Glutamatergic neuron (in vitro differentiated cells): ENCODE data around the gene PBX1. TPM values are rescaled to one million over a fixed set of nuclear protein-coding genes. Genes with fewer than 3 reads are reported as not detected.
A peak's percentile ranks its signal among the peaks of the same experiment; 100 is the strongest.

ENCODE experiments used
- DNase-seq: peaks from one replicate; pipeline ENCODE4 v3.0.0; 2022
- H3K27ac Mint-ChIP-seq: one replicate; pipeline ENCODE4 v1.8.0; 2020; ENCODE audit warnings: mild to moderate bottlenecking, mixed read lengths, inconsistent platforms; ENCODE audit not compliant: unreplicated experiment
- H3K27me3 Mint-ChIP-seq: one replicate; pipeline ENCODE4 v1.8.0; 2020; ENCODE audit warnings: mild to moderate bottlenecking, moderate library complexity, mixed read lengths, inconsistent platforms; ENCODE audit not compliant: unreplicated experiment
- H3K36me3 Mint-ChIP-seq: one replicate; pipeline ENCODE4 v1.8.0; 2020; ENCODE audit warnings: mild to moderate bottlenecking, mixed read lengths, inconsistent platforms; ENCODE audit not compliant: unreplicated experiment
- H3K4me1 Mint-ChIP-seq: one replicate; pipeline ENCODE4 v1.8.0; 2020; ENCODE audit warnings: mild to moderate bottlenecking, low read depth, mixed read lengths, inconsistent platforms; ENCODE audit not compliant: unreplicated experiment
- H3K4me3 Mint-ChIP-seq: one replicate; pipeline ENCODE4 v1.8.0; 2020; ENCODE audit warnings: mild to moderate bottlenecking, mixed read lengths, inconsistent platforms; ENCODE audit not compliant: unreplicated experiment
- H3K9me3 Mint-ChIP-seq: one replicate; pipeline ENCODE4 v1.8.0; 2020; ENCODE audit warnings: mild to moderate bottlenecking, moderate library complexity, mixed read lengths, inconsistent platforms; ENCODE audit not compliant: unreplicated experiment
- total RNA-seq: library from RNA; stranded (reverse); fragmentation: NEBNext Ultra II Directional; extraction: Animal tissue kit (Norgen Biotek cat#: 25700); gene quantifications from one replicate; pipeline ENCODE4 v1.2.1, GENCODE V29; 2021; ENCODE audit not compliant: unreplicated experiment
- TF ChIP-seq, protein P1 (sequence below): fragments of 200-600 bp; sonication (generic); IDR thresholded peaks from one replicate; pipeline ENCODE4 v1.5.0; 2021; ENCODE audit not compliant: partially characterized antibody, unreplicated experiment

The PBX1 gene
- total RNA-seq, 1 donor from 2014 or later: 98.7 TPM

DNA sequence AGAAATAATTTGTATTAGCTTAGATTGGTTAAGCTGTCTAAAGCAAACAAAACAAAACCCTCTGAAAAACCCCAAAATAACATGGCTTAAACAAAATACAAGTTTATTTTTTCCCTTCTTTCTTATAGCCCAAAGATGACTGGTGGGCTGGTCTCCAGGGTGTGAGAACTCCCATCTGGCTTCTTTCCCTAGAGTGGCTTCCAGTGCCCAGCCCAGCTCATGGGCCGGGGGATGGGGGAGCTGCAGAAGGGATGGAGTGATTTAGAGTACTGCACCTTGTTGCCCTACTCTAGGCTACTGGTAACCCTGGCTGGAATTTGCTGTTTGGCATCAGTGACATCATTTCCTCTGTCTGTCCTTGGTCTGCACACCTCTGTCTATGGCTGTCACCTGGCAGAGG, 223.0 kb downstream of the PBX1 start:
- no peak for DNase-seq
- TF ChIP-seq, protein P1, sequence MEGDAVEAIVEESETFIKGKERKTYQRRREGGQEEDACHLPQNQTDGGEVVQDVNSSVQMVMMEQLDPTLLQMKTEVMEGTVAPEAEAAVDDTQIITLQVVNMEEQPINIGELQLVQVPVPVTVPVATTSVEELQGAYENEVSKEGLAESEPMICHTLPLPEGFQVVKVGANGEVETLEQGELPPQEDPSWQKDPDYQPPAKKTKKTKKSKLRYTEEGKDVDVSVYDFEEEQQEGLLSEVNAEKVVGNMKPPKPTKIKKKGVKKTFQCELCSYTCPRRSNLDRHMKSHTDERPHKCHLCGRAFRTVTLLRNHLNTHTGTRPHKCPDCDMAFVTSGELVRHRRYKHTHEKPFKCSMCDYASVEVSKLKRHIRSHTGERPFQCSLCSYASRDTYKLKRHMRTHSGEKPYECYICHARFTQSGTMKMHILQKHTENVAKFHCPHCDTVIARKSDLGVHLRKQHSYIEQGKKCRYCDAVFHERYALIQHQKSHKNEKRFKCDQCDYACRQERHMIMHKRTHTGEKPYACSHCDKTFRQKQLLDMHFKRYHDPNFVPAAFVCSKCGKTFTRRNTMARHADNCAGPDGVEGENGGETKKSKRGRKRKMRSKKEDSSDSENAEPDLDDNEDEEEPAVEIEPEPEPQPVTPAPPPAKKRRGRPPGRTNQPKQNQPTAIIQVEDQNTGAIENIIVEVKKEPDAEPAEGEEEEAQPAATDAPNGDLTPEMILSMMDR: no peak
- Mint-ChIP-seq H3K27me3 (peaks cover 6% of the 10 kb centered on the region), H3K27ac (peak overlapping the region; percentile 14), H3K9me3 (peaks cover 3% of the 10 kb centered on the region), H3K36me3 (peaks cover 4% of the 10 kb centered on the region), H3K4me3 (no peak overlapping the region), H3K4me1 (peaks cover 27% of the 10 kb centered on the region)

DNA sequence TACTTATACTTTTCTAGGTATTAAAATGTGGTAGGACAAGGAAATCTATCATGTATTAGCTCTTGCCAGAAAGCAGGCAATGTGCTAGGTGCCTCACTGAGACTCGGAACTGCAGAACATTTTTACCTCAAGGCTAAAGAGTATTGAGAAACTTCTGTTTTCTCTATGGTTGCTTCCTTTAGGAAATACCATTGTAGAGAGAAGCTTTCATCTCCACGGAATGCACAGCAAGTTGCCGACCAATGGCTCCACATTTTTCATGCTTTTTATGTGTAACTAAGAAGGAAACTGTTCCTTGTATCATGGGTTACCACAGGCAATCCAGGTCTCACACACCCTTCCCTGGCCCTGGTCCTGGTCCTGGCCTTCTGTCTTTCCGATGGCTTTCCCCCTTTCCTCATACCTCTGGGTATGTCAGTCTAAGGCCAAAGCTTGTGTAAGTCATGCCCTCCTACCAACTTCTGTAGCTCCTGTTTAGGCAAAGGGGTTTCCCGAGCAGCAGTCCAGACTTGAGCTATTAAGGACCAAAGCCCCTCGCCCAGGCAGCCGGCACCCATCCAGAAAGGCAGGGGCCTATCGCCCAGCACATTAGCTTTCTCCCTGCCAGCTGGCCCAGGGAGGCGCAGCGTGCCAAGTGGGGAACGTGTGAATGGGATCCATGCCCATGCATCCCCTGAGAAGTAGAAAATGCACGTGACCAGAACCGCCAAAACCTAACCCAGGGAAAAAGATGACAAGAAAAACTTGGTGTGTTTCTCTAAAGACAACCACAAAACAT, 225.0 kb downstream of the PBX1 start:
- TF ChIP-seq, protein P1: no peak
- DNase-seq: no peak
- no peak overlapping the region for H3K27ac Mint-ChIP-seq
- peaks cover 4% of the 10 kb centered on the region for H3K36me3 Mint-ChIP-seq
- H3K4me3 Mint-ChIP-seq: no peak overlapping the region
- H3K4me1 Mint-ChIP-seq: peaks cover 39% of the 10 kb centered on the region
- H3K27me3 Mint-ChIP-seq: peaks cover 7% of the 10 kb centered on the region
- H3K9me3 Mint-ChIP-seq: peaks cover 4% of the 10 kb centered on the region

DNA sequence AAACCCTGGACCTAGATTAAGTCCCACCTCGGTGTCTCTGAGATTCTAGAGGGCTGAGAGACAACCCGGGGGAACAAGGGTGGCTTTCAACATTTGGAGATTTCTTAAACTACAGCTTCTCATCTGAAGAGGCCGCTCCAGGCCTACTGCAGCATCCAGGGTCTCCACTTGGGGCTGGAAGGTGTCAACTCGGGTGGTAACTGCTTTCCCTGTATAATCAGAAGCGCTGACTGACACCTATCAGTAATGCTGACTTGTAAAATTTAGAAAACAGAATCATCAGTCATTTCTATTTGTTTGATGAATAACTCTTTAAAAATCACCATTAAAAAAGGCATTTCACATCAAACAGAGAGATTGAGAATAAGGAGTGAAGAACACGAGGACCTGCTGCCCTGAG, 226.0 kb downstream of the PBX1 start:
- Mint-ChIP-seq H3K9me3 (peaks cover 4% of the 10 kb centered on the region), H3K4me3 (no peak overlapping the region), H3K27ac (no peak overlapping the region), H3K36me3 (peaks cover 4% of the 10 kb centered on the region), H3K4me1 (peaks cover 35% of the 10 kb centered on the region), H3K27me3 (peaks cover 7% of the 10 kb centered on the region)
- TF ChIP-seq, protein P1: no peak
- DNase-seq: no peak

- no peak for DNase-seq
- Mint-ChIP-seq H3K27ac (no peak overlapping the region), H3K4me1 (peaks cover 26% of the 10 kb centered on the region), H3K4me3 (no peak overlapping the region), H3K9me3 (peaks cover 2% of the 10 kb centered on the region), H3K27me3 (peaks cover 4% of the 10 kb centered on the region), H3K36me3 (no peaks in the 10 kb centered on the region)
- TF ChIP-seq, protein P1: no peak
Observed at GRCh38 chr1:164785841-164786534, 227.0 kb downstream of the PBX1 start.
